D721Med (cell line): ENCODE data around the gene TMC8.
"Not testable (repeated sequence)": the region's sequence is repeated elsewhere in the genome, so short reads cannot be mapped to it uniquely, and the experiment has no call there.

Experiments used
- DNase-seq: peaks from one replicate; pipeline ENCODE4 v3.0.0; 2011; ENCODE audit warnings: low spot score; ENCODE audit not compliant: insufficient read length
- FAIRE-seq: peaks from 2 replicates; lab custom pipeline; 2011; peaks lifted over from hg19 to GRCh38; lab: Jason Lieb, UNC
- TF ChIP-seq, protein P1 (sequence below): IDR thresholded peaks from 2 replicates; pipeline ENCODE4 v1.5.1; 2012; ENCODE audit warnings: mild to moderate bottlenecking, control low read depth; ENCODE audit not compliant: insufficient read depth; ENCODE audit errors: missing control alignments

The TMC8 gene

DNA sequence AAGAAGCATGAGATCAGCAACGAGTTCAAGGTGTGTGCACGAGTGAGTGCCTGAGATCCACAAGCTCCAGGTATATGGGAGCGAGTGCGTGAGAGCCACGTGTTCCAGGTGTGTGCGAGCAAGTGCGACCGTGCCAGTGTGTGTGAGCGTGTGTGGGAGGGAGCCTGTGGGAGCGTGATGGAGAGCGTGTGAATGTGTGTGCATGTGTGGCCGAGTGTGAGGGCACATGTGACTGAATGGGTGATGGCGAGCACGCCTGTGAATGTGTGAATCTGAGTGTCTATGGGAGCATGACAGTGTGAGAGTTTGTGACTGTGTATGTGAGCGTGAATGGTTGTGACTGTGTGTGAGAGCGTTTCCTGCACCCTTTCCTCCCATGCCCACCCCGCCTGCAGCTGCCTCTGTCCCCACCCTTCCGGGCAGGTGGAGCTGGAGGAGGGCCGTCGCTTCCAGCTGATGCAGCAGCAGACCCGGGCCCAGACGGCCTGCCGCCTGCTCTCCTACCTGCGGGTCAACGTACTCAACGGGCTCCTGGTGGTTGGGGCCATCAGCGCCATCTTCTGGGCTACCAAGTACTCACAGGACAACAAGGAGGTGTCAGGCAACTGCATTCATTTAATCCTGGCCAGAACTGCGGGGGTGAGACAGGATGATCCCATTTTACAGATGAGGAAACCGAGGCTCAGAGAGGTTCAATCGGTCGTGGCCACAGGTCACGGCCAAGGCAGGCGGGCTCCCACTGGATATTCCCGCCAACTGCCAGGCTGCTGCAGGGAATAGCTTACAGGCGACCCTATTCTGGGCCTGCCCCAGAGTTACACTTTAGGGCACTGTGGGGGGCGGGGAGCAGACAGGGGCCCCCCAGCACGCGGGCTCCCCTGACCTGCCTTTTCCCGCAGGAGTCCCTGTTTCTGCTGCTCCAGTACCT, 3.7 kb downstream of the TMC8 start:
- peak; percentile 66 for DNase-seq
- TF ChIP-seq, protein P1, sequence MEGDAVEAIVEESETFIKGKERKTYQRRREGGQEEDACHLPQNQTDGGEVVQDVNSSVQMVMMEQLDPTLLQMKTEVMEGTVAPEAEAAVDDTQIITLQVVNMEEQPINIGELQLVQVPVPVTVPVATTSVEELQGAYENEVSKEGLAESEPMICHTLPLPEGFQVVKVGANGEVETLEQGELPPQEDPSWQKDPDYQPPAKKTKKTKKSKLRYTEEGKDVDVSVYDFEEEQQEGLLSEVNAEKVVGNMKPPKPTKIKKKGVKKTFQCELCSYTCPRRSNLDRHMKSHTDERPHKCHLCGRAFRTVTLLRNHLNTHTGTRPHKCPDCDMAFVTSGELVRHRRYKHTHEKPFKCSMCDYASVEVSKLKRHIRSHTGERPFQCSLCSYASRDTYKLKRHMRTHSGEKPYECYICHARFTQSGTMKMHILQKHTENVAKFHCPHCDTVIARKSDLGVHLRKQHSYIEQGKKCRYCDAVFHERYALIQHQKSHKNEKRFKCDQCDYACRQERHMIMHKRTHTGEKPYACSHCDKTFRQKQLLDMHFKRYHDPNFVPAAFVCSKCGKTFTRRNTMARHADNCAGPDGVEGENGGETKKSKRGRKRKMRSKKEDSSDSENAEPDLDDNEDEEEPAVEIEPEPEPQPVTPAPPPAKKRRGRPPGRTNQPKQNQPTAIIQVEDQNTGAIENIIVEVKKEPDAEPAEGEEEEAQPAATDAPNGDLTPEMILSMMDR: peak; percentile 67
- no peak for FAIRE-seq

DNA sequence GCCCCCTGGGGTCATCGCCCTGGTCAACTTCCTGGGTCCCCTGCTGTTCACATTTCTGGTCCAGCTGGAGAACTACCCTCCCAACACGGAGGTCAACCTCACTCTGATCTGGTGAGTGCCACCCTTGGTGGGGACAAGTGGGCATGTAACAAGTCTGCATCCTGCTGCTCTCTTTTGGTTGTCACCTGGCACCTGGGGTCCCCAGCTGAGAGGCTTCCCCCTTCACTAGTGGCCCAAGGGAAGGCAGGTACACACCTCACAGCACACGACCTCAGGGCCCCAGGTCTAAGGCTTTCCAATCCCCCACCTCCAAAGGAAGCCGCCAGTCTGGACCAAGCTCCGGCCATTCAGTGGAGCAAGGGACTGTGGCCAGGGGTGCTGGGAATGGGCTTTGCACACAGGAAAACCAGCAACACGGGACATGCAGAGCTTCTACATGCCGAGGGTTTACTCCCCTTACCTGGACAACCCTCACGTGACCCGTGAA, 4.4 kb downstream of the TMC8 start:
- DNase-seq: no peak
- FAIRE-seq: no peak
- TF ChIP-seq, protein P1: no peak

DNA sequence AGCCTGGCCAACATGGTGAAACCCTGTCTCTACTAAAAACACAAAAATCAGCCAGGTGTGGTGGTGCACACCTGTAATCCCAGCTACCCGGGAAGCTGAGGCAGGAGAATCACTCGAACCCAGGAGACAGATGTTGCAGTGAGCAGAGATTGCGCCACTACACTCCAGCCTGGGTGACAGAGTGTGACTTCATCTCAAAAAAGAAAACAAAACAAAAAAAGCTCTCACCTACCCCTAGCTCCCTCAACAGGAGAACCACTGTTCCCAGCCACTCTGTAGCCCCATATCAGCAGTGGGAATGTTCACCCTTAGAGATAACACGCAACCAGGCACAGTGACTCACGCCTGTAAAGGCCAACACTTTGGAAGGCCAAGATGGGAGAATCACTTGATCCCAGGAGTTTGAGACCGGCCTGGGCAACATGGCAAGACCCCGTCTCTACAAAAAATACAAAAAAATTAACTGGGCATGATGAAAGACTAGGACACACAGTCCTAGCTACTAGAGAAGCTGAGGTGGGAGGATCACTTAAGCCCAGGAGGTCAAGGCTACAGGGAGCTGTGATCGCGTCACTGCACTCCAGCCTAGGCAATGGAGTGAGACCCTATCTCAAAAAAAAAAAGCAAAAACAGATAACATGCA, 5.4 kb downstream of the TMC8 start:
- no peak for FAIRE-seq
- DNase-seq: no peak
- TF ChIP-seq, protein P1: no peak

DNA sequence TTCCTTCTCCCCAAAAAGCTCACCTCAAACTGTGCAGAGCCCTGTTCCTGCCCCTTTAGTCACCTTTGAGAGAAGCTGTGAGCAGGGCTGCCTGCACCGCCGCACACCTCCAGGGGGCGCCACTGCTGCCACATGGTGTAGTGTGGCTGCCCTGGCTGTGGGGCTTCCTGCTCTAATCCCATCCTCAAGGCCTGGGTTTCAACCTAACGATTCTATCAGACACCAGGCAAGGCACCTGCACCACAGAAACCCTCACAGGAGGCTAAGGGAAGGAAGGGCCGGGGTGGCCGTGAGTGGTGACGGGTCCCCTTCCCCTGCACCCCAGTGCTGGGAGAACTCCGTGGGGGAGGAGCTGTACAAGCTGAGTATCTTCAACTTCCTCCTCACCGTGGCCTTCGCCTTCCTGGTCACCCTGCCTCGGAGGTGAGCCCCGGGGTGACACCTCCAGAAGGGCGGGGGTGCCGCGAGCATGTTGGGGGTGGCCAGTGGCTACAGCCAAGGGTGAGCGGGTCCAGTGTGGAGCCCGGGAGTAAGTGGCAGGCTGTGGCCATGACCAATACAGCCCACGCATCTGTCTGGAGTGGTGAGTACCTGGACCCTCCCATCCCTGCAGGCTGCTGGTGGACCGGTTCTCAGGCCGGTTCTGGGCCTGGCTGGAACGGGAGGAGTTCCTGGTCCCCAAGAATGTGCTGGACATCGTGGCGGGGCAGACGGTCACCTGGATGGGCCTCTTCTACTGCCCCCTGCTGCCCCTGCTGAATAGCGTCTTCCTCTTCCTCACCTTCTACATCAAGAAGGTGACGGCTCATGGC, 7.0 kb downstream of the TMC8 start:
- TF ChIP-seq, protein P1: peak; percentile 26
- DNase-seq: no peak
- FAIRE-seq: no peak

DNA sequence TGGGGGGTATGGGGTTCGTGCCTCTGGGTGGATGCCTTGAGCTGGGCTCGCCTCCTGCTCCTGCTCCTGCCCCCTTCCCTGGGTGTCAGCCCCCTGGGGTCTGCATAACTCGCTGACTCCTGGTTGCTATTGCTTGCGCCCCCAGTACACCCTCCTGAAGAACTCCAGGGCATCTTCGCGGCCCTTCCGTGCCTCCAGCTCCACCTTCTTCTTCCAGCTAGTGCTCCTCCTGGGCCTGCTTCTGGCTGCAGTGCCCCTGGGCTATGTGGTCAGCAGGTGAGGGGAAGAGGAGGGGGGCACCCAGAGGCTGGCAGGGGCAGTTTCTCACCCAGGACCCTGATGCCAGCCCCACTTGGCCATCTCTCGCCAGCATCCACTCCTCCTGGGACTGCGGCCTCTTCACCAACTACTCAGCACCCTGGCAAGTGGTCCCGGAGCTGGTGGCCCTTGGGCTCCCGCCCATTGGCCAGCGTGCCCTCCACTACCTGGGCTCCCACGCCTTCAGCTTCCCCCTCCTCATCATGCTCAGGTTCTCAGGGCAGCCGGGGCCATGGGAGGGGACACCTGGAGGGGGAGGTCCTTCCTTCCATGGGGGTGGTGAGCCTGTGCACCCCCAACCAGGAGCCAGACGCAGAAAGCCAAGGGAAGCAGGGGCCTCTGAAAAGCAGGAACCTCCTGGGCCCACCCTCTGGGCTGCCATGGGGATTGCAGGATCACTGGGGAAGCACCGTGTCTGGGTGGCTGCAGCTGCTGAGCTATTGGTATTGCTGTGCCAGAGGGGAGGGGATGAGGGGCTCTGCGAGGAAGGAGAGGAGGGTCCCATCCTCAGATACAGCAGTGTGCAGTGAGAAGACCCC, 7.9 kb downstream of the TMC8 start:
- DNase-seq: no peak
- no peak for FAIRE-seq
- TF ChIP-seq, protein P1: no peak

DNA sequence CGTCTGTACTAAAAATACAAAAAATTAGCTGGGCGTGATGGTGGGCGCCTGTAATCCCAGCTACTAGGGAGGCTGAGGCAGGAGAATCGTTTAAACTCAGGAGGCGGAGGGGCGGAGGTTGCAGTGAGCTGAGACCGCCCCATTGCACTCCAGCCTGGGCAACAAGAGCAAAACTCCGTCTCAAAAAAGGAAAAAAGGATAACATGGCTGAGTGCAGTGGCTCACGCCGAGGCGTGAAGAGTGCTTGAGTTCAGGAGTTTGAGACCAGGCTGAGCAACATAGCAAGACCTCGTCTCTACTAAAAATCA, 9.2 kb downstream of the TMC8 start:
- FAIRE-seq: not testable (repeated sequence)

More for the DNA sequence above, 9.2 kb downstream of the TMC8 start:
- DNase-seq: not testable (repeated sequence)
